ENCODE results near the gene PLXDC2.

PLXDC2 gene

GRCh38 chr10:19825700-19826099 lies 9.5 kb downstream of the PLXDC2 start:
- TF ChIP-seq EZH2phosphoT487 (IDR thresholded peaks at IDR 0.05; ENCODE audit: borderline replicate concordance, low read length) (no peak), CTCF (IDR thresholded peaks at IDR 0.05; ENCODE audit: low read depth, low read length, poor library complexity, severe bottlenecking) (no peak)
- Histone ChIP-seq H3K79me2 (ENCODE audit: control insufficient read depth, low read length) (no peaks in the 10 kb centered on the region), H3K4me3 (ENCODE audit: low read length) (no peak overlapping the region), H3K36me3 (ENCODE audit: control insufficient read depth, low read length) (no peaks in the 10 kb centered on the region), H3K4me1 (ENCODE audit: control insufficient read depth, low read length) (no peaks in the 10 kb centered on the region), H3K4me2 (ENCODE audit: low read length) (no peak overlapping the region), H3K27me3 (ENCODE audit: control insufficient read depth, low read length) (no peaks in the 10 kb centered on the region), H3K9me3 (ENCODE audit: control insufficient read depth, insufficient read depth, low read length) (no peaks in the 10 kb centered on the region), H3K27ac (ENCODE audit: low read depth, low read length) (no peak overlapping the region), H3K9me2 (replicated peaks; ENCODE audit: control insufficient read depth, low read length) (no peaks in the 10 kb centered on the region), H4K20me1 (ENCODE audit: control insufficient read depth, insufficient read depth, low read depth, low read length) (no peaks in the 10 kb centered on the region), H3F3A (ENCODE audit: control insufficient read depth, insufficient read depth) (no peaks in the 10 kb centered on the region)

GRCh38 chr10:19826712-19827111 lies 10.5 kb downstream of the PLXDC2 start:
- Histone ChIP-seq H4K20me1 (ENCODE audit: control insufficient read depth, insufficient read depth, low read depth, low read length) (no peaks in the 10 kb centered on the region), H3K79me2 (ENCODE audit: control insufficient read depth, low read length) (no peaks in the 10 kb centered on the region), H3K4me3 (ENCODE audit: low read length) (no peak overlapping the region), H3K27me3 (ENCODE audit: control insufficient read depth, low read length) (no peaks in the 10 kb centered on the region), H3K4me2 (ENCODE audit: low read length) (no peak overlapping the region), H3K9me2 (replicated peaks; ENCODE audit: control insufficient read depth, low read length) (no peaks in the 10 kb centered on the region), H3K36me3 (ENCODE audit: control insufficient read depth, low read length) (no peaks in the 10 kb centered on the region), H3K9me3 (ENCODE audit: control insufficient read depth, insufficient read depth, low read length) (no peaks in the 10 kb centered on the region), H3F3A (ENCODE audit: control insufficient read depth, insufficient read depth) (no peaks in the 10 kb centered on the region), H3K27ac (ENCODE audit: low read depth, low read length) (no peak overlapping the region), H3K4me1 (ENCODE audit: control insufficient read depth, low read length) (no peaks in the 10 kb centered on the region)
- TF ChIP-seq EZH2phosphoT487 (IDR thresholded peaks at IDR 0.05; ENCODE audit: borderline replicate concordance, low read length) (no peak), CTCF (IDR thresholded peaks at IDR 0.05; ENCODE audit: low read depth, low read length, poor library complexity, severe bottlenecking) (no peak)

GRCh38 chr10:19828278-19829049 lies 12.2 kb downstream of the PLXDC2 start:
- Histone ChIP-seq H4K20me1 (ENCODE audit: control insufficient read depth, insufficient read depth, low read depth, low read length) (no peaks in the 10 kb centered on the region), H3K4me1 (ENCODE audit: control insufficient read depth, low read length) (no peaks in the 10 kb centered on the region), H3K79me2 (ENCODE audit: control insufficient read depth, low read length) (no peaks in the 10 kb centered on the region)

More at GRCh38 chr10:19828278-19829049, 12.2 kb downstream of the PLXDC2 start:
- Histone ChIP-seq H3K4me3 (ENCODE audit: low read length) (no peak overlapping the region), H3K9me3 (ENCODE audit: control insufficient read depth, insufficient read depth, low read length) (no peaks in the 10 kb centered on the region), H3K27ac (ENCODE audit: low read depth, low read length) (no peak overlapping the region), H3K4me2 (ENCODE audit: low read length) (no peak overlapping the region), H3K27me3 (ENCODE audit: control insufficient read depth, low read length) (no peaks in the 10 kb centered on the region), H3K36me3 (ENCODE audit: control insufficient read depth, low read length) (no peaks in the 10 kb centered on the region), H3K9me2 (replicated peaks; ENCODE audit: control insufficient read depth, low read length) (no peaks in the 10 kb centered on the region), H3F3A (ENCODE audit: control insufficient read depth, insufficient read depth) (no peaks in the 10 kb centered on the region)
- no peak for TF ChIP-seq CTCF (IDR thresholded peaks at IDR 0.05; ENCODE audit: low read depth, low read length, poor library complexity, severe bottlenecking)
- TF ChIP-seq EZH2phosphoT487 (IDR thresholded peaks at IDR 0.05; ENCODE audit: borderline replicate concordance, low read length): no peak
